ENCODE results near the gene GREB1L.
A peak's percentile ranks its signal among the peaks of the same experiment; 100 is the strongest.

The GREB1L gene

DNA sequence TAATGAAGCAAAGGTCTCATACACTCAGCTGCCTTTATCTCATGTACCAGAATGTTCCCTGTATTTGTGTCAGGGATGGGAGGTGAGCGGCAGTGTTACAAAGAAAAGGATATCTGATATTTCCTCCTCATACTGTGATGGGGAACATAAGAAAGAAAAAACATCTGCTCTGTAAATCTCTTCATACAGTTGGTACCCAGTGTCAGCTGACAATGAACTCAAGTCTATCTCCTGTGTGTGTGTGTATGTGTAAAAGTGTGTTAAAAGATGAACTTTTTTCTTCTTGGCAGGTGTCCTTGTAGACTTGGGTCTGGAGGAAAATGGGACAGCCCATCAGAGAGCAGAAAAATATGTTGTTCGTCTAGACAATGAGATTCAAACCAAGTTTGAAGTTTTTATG is 230.7 kb downstream of the GREB1L start:
- DNase-seq (ENCODE audit: insufficient read length, low spot score) (no peak), FAIRE-seq (no peak)
- TF ChIP-seq CTCF (IDR thresholded peaks at IDR 0.05; ENCODE audit: insufficient read depth, missing control alignments) = no peak

- DNase-seq (ENCODE audit: insufficient read length, low spot score) (no peak), FAIRE-seq (no peak)
- no peak for TF ChIP-seq CTCF (IDR thresholded peaks at IDR 0.05; ENCODE audit: insufficient read depth, missing control alignments)
Measured at GRCh38 chr18:21474621-21475020, 232.6 kb downstream of the GREB1L start.

GRCh38 chr18:21479721-21480120 is 237.7 kb downstream of the GREB1L start:
- TF ChIP-seq CTCF (IDR thresholded peaks at IDR 0.05; ENCODE audit: insufficient read depth, missing control alignments) = no peak
- FAIRE-seq = no peak
- no peak for DNase-seq (ENCODE audit: insufficient read length, low spot score)

- TF ChIP-seq CTCF (IDR thresholded peaks at IDR 0.05; ENCODE audit: insufficient read depth, missing control alignments) = no peak
- DNase-seq (ENCODE audit: insufficient read length, low spot score) = no peak
- peak; percentile 89 for FAIRE-seq
Measured at GRCh38 chr18:21481739-21482138, 239.7 kb downstream of the GREB1L start.

DNA sequence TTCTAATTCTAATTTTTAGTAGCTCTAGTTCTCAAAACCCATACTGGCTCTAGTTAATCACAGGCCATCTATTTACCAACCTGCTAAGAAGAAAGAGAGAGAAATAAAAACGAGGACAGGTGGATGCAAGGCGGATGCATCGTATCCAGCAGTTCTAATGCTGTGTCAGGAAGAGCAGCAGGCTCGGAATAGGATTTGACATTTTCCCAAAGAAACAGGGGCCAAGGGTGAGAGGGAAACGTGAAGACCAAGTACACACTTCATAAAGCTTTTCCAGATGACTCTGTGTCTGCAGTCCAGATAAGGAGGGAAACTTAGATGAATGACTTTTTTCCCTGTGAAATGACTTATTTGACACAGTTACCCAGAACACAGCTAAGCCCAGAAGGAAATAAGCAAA is 241.0 kb downstream of the GREB1L start:
- no peak for TF ChIP-seq CTCF (IDR thresholded peaks at IDR 0.05; ENCODE audit: insufficient read depth, missing control alignments)
- FAIRE-seq (no peak), DNase-seq (ENCODE audit: insufficient read length, low spot score) (no peak)

GRCh38 chr18:21484851-21485636 is 243.0 kb downstream of the GREB1L start:
- DNase-seq (ENCODE audit: insufficient read length, low spot score) = no peak
- TF ChIP-seq CTCF (IDR thresholded peaks at IDR 0.05; ENCODE audit: insufficient read depth, missing control alignments) = no peak
- FAIRE-seq = peak; percentile 11

- no peak for DNase-seq (ENCODE audit: insufficient read length, low spot score)
- no peak for TF ChIP-seq CTCF (IDR thresholded peaks at IDR 0.05; ENCODE audit: insufficient read depth, missing control alignments)
- peak; percentile 44 for FAIRE-seq
Measured at GRCh38 chr18:21486905-21487437, 244.9 kb downstream of the GREB1L start.

Data from D721Med (cell line).